Stimulated activated CD4-positive, alpha-beta T cell treated with anti-CD3 and anti-CD28 coated beads, TNF-alpha, amount 100 ng/mL, for 48 hours (primary cell): Measurements from ENCODE around the gene FHIT.

Experiments used
- DNase-seq, 3 donors: peaks; one replicate each; pipeline ENCODE4 v3.0.0-alpha.2; 2020; ENCODE audit warnings: low read depth in 3 of 3

Gene FHIT

DNA sequence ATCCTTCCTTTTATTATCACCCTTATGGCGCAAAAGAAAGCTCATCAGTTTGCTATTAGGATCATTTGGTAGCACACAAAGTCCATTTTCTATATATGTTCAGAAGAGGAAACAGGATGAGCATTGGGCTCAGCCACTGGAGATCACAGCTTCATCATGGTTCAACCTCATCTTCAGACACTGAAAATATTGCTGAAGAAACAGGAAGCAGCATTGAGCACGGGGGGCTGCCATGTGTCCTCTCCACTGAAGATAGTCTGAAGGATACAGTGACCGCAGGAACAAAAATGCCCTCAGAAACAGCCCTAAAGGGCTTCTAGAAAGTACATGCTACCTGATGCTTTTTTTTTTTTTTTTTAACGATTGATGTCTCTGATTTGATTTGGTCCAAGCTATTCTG lies 1366.2 kb downstream of the FHIT start:
- DNase-seq = no peak

DNA sequence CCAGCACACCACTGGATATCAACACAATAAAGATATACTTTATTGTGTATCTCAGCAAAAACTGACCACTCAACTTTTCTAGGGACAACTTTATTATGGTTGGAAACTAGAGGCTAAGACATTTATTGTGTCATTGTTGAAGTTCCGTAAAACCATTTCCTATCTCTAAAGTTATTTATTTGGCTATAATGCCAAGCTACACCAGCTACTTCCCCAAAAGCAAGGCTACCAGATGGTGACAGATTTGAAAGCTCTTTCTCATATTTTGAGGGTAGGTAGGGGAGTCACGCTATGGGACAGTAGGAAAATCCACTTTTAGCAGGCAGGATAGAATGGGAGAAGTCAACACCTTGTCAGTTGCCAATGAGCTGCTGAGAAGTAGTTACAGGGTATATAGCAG lies 1366.8 kb downstream of the FHIT start:
- no peak for DNase-seq

DNA sequence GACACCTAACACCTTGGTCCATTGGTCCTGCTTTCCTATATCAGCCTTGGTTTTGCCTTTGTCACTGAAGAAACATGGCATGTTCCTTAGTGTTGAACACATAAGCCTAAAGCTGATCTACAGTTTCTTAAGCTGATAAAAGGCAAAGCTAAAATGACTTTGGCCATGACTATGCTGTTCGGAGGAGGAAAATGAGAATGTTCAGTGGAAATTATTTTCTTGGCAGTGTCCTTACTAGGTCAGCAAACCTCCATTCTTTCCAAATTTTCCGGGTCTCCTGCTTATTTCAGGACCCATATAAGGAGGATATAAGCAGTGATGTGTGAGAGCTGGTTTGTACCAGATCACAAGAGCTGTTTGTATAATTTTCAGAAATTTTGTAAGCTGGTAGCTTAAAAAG lies 1368.5 kb downstream of the FHIT start:
- no peak for DNase-seq

DNA sequence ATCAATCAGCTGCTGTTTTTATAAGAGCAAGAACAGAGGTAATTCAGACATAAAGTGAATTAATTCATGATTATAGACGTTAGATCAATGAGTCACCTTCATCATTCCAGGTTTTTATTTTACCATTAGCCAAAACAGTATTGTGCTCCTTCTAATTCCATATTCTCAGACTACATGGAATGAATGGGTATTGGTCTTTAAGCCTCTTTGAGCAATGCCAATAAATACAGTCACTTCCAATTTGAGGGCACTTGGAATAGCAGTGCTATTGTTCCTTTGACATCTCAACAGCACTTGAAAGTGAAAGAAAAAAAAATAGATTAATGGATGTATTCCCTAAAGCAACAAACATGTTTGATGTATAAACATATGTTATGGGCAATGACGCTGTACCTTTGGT lies 1370.5 kb downstream of the FHIT start:
- no peak for DNase-seq

DNA sequence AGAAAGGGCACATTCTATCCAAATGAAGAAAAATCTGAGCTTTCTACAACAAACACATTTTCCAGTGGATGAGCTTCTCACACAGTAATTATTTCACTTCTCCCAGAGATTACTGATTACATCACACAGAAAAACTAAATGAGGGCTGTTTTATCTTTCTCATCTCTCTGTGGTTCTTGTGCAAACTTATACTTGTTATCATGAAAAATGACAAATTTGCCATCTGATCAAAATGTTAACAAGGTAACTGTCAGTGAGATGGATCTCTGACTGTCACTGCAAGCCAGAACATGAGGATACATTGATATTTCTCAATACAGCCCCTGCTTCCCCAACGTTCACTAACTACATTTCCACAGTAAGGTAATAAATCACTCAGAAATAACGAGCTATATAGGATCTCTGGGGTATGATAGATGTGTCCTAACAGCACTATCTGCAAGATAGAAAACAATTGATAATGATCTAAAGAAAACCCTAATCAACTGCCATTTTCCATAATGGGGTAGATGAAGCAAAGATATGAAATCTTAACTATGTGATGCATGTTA lies 1372.1 kb downstream of the FHIT start:
- no peak for DNase-seq

DNA sequence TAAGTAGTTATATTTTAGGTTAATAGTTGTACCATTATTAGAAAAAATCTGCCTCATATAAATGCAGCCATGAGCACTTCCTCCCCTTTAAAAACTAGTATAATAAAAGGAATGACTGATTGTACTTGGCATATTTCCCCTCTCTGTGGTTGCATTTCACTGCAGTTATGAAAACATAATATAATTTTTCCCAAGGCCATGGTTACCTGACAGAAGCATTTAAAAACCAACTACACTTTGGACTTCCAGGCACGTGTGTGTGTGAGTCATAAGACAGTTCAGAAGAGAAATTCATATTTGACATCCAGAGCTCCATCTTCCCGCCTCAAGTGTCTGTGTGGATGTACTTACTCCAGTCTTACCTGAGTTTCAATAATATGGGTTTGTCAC lies 1373.2 kb downstream of the FHIT start:
- DNase-seq = no peak

DNA sequence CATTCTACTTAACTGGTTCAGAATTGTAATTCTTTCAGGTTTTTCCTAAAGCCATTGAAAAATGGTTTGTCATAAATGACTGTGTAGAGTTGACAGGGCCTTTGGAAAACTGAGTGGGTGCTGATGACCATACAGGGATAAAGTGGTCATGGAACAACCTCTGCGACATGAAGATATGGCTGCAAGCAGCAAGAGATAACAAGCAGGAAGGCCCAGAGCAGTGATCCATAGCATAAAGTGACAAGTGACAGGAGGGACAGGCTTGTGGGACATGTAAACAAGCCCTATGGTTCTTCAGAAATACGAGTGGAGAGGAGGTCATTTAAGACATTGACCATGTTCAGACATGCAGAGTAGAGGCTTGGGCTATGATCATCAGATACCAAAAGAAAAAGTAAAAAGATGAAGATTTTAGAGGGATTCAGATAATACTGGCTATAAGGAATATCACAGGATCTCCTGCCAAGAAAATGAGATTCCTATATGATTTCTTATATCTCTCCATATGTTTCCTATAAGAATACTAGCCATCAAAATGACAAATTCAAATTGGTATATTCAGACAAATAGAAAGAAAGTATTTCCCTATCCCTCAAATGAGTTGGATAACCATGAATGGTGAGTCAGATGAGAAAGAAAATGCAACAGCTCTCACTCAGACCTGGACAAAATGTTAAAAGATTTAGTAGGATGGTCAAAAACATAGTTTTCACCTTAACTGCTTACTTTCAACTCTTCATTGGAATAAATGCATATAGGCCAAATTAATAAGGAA lies 1373.8 kb downstream of the FHIT start:
- no peak for DNase-seq

DNA sequence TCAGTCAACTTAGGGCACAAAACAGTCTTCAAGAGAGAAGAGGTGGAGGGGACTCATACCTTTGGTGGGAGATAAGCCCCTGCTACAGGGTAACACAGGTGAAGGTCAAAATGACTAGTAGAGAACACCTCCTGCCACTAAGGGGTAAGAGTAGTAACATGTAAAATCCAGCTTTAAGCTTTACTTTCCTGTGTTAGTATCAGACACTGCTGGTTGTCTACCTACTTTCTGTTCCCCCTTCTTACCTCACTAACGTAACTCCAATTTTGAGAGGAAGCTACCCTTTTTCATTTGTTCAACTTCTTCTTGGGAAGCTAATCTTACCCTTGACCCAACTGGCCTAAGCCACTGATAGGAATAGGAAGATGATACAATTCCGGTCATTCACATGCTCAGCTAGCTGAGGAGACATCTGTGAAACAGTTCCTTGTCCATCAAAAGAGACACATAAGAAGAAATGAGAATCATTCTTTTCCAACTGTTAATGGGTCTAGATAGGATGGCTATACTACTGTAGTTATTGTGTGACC lies 1374.7 kb downstream of the FHIT start:
- DNase-seq = no peak

DNA sequence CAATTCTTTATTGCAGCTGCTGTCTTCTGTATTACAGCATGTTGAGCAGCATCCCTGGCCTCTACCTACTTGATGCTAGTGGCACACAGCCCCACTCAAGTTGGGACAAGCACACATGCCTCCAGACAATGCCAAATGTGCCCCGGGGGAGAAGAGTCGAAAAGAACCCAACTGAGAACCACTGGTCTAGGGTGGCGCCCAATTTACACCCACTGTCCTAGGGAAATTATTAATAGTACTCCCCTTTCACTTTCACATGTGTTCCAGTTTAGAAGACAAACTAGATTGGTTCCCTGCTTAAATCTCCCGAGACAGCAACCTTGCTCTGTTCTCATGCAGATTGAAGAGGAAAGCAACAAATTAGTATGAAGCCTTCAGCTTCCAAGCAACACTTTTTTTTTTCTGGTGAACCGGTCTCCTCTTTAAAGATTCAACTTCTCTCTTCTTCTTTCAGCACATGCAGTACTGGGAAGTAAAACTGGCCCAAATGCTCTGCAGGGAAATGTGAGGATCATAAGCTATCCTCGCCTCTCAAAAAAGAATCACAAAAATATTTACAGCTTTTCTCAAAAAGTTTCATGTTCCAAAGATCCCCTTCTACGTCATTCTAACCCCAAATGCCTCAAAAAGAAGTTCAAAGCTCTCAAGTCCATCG lies 1377.5 kb downstream of the FHIT start:
- DNase-seq = no peak

DNA sequence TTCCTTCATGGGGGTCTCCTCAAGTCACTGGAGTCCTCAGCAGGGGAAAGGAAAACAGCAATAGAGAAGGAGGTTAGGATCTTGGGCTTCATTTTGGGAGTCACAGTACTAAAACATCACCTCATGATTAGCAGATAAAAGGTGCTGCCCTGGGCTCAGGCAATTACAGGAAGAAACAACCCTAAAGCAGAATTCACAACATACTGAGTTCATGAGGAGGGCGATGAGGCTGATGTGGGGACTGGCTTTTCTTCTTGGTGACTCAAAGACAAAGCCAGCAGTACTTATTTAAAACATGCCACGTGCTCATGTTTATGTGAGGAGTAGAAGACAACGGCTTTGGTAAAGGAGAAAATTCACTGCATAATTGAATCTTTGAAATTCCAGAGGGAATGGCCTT lies 1379.1 kb downstream of the FHIT start:
- no peak for DNase-seq

DNA sequence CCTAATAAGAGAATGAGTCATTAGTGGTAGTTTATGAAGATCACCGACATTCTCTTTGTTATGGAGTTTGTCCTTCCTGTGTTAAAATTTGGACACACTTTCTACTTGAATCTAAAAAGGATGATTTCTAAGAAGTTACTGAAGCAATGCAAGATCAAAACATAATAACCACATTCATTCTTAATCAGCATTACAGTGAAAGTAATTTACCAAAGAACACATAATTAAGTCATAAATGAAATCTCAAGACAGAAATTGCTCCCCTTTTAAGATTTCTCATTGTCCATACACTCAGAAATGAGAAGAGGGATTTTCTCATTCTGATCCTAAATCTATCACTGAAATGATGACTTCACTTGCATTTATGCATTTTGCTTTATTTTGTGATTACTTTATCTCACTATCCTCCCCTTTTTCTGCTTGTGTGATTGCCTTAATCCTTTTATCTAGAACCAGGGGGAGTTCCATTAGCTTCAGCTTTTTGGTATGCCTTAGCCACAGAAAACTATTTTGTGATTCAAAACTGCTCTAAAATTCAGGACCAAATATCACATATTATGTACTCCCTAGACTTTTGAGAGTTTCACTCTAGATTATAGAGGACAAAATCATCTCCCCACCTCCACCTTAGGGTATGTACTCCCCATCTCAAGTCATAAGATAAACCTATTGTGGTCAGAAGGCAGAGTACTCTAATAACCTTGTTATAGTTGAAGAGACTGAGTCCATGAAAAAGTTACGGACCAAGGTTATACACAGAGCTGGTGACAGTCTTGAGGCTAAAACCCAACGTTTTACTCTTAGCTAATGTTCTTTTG lies 1383.9 kb downstream of the FHIT start:
- no peak for DNase-seq

DNA sequence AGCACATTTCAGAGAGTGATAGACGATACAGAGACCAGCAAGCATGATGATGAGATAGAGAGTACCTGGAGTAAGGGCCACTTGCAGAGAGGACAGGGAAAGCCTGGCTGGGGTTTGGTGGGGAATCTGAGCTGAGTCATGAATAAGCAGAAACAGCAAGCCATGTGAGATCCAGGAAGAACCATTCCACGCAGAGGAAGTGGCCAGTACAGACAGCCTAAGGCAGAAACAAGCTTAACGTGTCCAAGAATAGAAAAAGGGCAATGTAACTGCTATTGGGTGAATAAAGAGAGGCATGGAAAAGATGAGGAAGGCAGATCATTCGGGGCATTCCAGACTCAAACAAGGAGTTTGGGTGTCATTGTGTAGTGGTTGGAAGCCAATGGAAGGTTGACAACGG lies 1385.2 kb downstream of the FHIT start:
- no peak for DNase-seq

DNA sequence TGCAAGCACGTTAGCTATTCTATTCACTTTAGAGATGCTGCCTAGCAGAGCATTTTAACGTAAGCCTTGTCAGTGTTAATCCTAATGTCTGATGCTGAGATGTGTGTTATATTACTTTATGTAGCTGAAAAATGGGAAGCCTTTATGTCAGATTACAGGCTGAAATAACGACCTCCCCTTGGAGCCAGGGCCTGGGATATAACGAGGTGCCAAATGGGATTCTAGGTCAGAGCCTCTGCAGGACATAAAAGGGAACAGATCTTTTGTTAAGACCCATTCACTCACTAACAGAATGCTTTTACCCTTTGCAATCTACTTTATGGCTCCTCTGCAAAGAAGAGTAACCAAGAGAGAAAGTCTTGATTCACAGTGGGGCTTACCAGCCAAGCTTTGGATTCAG lies 1385.9 kb downstream of the FHIT start:
- no peak for DNase-seq

DNA sequence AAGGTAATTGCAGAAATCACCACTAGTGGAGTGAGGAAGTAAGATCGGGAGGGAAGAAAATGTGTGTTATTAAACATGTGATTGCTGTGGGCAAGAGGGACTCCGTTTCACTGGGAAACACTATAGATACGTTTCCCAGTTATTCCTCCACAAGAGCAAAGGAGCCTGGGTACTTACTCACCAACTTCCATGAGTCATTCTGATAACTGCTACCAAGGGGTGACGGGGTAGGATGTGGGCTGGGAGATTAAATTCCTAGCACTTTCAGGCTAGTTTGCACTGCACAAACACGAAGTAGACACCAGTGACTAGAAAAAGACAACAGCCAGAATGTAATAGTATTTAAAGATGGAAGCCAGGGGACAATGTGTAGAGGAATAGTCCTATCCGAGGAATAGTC lies 1388.6 kb downstream of the FHIT start:
- DNase-seq = no peak

DNA sequence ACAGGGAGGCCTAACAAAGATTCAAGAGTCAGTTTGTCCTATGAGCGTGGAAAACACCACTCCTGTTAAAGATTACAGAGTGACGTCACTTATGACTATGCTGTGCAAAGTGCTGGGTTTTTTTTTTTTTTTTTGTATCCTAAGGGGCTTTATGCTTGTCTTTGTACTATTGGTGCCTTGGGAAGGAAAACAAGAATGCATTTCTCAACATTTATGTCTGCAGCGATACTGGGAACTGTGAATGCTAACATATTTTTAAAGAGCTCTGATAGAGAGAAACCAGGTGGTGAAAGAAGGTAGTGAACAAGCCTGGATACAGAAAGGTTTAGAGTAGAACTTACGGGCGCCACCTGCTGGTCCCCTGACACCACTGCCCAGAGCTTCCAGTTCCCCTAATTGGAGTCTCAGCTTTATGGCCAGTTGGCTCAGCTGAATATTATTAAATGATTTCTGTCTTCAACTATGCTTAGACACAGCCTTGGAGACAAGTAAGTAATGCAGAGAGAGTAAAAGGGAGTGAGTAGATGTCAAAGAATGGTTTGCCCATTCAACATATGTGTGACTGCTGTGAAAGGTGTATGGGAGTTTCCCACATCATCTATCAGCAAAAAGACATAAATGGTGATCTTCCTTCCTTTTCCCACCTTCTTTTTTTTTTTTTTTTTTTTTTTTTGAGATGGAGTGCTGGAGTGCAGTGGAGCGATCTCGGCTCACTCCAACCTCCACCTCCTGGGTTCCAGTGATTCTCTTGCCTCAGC lies 1393.5 kb downstream of the FHIT start:
- peak; percentile 54 to 74 (median 64) for DNase-seq

DNA sequence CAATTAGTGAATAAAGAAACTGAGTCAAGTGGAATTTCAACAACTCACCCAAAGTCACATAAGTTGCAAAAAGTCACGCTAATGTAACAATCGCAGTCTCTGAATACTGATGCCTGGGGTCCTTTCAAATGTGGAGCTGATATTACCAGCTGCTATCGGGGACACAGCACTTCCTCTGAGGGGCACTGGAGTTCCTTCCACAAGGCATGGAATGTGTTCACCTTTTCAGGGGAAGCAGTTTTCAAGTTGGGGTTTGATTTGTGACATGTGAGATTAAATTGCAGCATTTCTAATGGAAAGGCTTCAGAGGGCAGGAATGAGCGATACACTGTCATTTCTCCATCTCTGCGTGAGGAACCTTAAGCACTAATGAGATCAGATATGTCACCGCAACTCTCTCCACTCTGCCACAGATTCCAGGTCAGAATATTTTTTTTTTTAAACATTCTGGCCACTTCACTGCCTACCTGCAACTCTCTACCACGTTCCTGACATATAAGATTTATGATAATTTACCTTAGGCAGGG lies 1394.3 kb downstream of the FHIT start:
- no peak for DNase-seq

DNA sequence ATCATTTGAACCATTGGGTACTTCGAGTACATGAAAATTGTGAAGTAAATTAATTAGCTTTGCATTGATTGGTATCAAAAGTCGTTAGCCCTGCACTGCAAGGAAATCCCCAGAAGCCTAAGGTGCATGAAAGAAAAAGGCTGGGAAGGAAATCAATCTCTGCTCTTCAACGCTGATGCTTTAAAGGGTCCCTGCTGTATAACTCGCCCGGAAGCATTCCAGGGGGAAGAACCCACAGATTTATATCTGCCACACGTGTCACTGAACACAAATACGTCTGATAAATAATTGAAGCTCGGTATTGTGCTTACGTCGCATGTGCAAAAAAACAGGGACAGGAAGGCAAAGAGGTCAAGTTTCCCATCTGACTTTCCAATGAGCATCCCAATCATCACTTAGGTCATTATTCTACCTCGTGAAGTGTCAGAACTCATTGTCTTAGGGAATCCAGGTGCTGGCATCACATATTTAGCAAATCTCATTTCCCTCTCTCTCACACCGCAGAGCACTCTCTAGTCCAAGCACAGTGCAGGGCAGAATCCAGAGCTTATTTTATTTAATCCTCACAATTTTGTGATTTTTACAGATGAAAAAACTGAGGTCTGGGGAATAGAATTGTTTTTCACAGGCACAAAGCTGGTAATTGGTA lies 1397.1 kb downstream of the FHIT start:
- DNase-seq = no peak

DNA sequence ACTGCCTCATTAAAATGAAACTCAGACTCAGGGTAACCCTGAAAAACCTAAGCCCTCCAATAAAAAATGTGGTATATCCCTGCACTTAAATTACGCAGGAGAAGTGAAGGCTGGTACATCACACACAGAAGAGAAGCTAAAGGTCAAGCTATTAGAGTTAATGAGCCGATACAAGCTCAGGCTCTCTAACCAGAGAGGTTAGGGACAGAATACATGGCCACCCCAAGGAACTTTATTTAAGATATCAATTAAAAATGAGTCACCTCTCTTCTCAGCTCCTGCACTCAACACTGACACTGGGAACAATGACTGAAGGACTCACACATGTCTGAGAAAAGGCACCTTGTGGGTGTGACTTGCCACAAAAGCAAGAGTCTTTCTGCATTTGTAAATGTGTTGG lies 1400.8 kb downstream of the FHIT start:
- no peak for DNase-seq

DNA sequence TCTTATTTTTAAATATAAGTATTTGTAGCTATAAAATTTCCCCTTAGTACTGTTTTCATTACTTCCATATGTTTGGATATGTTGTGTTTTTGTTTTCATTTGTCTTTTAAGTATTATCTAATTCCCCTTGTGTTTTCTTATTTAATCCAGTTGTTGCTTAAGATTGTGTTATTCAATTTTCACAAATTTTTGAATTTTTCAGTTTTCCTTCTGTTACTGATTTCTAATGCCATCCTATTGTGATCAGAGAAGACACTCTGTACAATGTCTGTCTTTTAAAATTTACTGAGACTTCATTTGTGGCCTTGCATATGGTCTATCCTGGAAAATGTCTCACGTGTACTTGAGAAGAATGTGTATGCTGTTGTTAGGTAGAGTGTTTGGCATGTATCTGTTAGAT lies 1405.9 kb downstream of the FHIT start:
- DNase-seq = no peak

DNA sequence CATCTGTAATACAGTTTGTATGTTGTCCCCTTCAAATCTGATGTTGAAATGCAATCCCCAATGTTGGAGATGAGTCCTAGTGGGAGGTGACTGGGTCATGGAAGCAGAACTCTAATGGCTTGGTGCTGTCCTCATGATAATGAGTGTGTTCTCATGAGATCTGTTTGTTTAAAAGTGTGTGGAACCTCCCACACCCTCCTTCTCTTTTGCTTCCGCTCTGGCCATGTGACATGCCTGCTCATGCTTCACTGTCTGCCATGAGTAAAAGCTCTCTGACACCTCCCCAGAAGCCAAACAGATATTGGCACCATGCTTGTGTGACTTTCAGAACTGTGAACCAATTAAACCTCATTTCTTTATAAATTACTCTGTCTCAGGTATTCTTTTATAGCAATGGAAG lies 1407.4 kb downstream of the FHIT start:
- DNase-seq = no peak
